ENCODE results near the gene KLHL5. TPM values are rescaled to one million over a fixed set of nuclear protein-coding genes. Genes with fewer than 3 reads are reported as not detected.

The KLHL5 gene
- total and polyA plus RNA-seq, 2 of the 4 experiments (the other 2 are of a cell fraction) = 58.8 to 97.7 TPM

GRCh38 chr4:39166669-39167068, 104.6 kb downstream of the KLHL5 start:
- Histone ChIP-seq H3K9ac (ENCODE audit: low read depth, low read length) (no peak overlapping the region), H2BK120ac (ENCODE audit: low read depth, low read length) (no peak overlapping the region), H3K14ac (replicated peaks; ENCODE audit: low read depth, low read length) (no peak overlapping the region), H3K4me1 (ENCODE audit: control insufficient read depth, insufficient read depth, low read length) (no peaks in the 10 kb centered on the region), H3K18ac (ENCODE audit: low read depth, low read length) (no peak overlapping the region), H2BK15ac (ENCODE audit: low read depth, low read length) (no peak overlapping the region), H3K27me3 (ENCODE audit: control insufficient read depth, insufficient read depth, low read length) (no peaks in the 10 kb centered on the region), H4K20me1 (ENCODE audit: insufficient read depth, low read length) (no peaks in the 10 kb centered on the region), H4K91ac (ENCODE audit: insufficient read depth, low read depth, low read length) (no peak overlapping the region), H2BK5ac (ENCODE audit: low read depth, low read length, poor library complexity, severe bottlenecking) (no peak overlapping the region), H3K4me3 (ENCODE audit: insufficient read depth, low read depth, low read length) (no peak overlapping the region), H4K5ac (ENCODE audit: low read depth, low read length) (no peak overlapping the region), H3K9me3 (ENCODE audit: control insufficient read depth, insufficient read depth, low read length) (peaks cover 2% of the 10 kb centered on the region; the same call in 1 of the 2 replicates), H3K56ac (ENCODE audit: extremely low read depth, insufficient read depth, low read length) (no peak overlapping the region), H2AK9ac (replicated peaks; ENCODE audit: low read depth, low read length, poor library complexity) (no peak overlapping the region), H3K27ac (ENCODE audit: insufficient read depth, low read length) (no peak overlapping the region), H3K36me3 (ENCODE audit: control insufficient read depth, insufficient read depth, low read length) (no peaks in the 10 kb centered on the region), H3K79me1 (ENCODE audit: low read depth in 1 of 2, low read length in 2 of 2) (no peaks in the 10 kb centered on the region), H3K4ac (ENCODE audit: low read depth, low read length) (no peak overlapping the region), H2BK20ac (ENCODE audit: low read depth, low read length) (no peak overlapping the region), H3K23ac (ENCODE audit: low read depth, low read length) (no peak overlapping the region), H3K9me1 (ENCODE audit: insufficient read depth, low read length) (no peaks in the 10 kb centered on the region), H4K8ac (ENCODE audit: low read depth in 2 of 2, low read length in 2 of 2) (no peak overlapping the region), H3K4me2 (ENCODE audit: low read depth, low read length) (no peak overlapping the region), H2AFZ (replicated peaks; ENCODE audit: low read length, poor library complexity) (no peak overlapping the region), H2AK5ac (ENCODE audit: low read depth, low read length) (no peak overlapping the region)
- dilution Hi-C loops (cut with HindIII; ENCODE audit: low sequenced_read_pairs, unreplicated experiment) = no loop called here
- TF ChIP-seq SMC3 (IDR thresholded peaks at IDR 0.05; ENCODE audit: low read depth, low read length) (no peak), POLR2A (IDR thresholded peaks at IDR 0.05; ENCODE audit: low read depth, low read length) (no peak)
- ChIA-PET POLR2A (ENCODE audit: unreplicated experiment) (no interaction called here), CTCF (no interaction called here)
- in situ Hi-C loops (cut with MboI; ENCODE audit: low sequenced_read_pairs) = no loop called here
- WGBS, 2 experiments (ENCODE audit: extremely low coverage in 2 of 2, insufficient read length in 1 of 2) = 92% methylated on average over 2 of the region's 7 CpGs; no CpG with 5 or more reads in 1 of the 2 experiments
- no peak for ATAC-seq (ENCODE audit: low read depth)
- no TSS peak for BruUV-seq (replicated peaks)
- DNase-seq = no peak
- intact Hi-C loops (cut with micrococcal nuclease) = no loop called here

All from IMR-90 (cell line).